Endothelial cell of umbilical vein (primary cell): ENCODE results near the gene ADCY5. TPM values are rescaled to one million over a fixed set of nuclear protein-coding genes. Genes with fewer than 3 reads are reported as not detected.

Source experiments
- BruUV-seq: library from RNA; stranded (reverse); fragments of 400-500 nt; replicated peaks from 2 replicates; lab custom pipeline; 2021; lab: Mats Ljungman, UMichigan
- CTCF ChIA-PET: fragments of 300-600, 350-600 bp; sonication (Branson Sonifier 250); formaldehyde crosslinking; loops from one replicate; lab custom pipeline; 2021; ENCODE audit warnings: antibody characterized with exemption, inconsistent platforms; lab: Charles Lee
- POLR2A ChIA-PET: fragments of 300-600, 350-600 bp; sonication (Branson Sonifier 250); formaldehyde crosslinking; loops from one replicate; lab custom pipeline; 2021; ENCODE audit warnings: antibody characterized with exemption, inconsistent platforms; lab: Charles Lee
- DNase-seq: peaks from one replicate; pipeline ENCODE4 v3.0.0-alpha.2; 2011; ENCODE audit warnings: low read depth, low spot score
- FAIRE-seq: peaks from 2 replicates; lab custom pipeline; 2011; peaks lifted over from hg19 to GRCh38; lab: Jason Lieb, UNC
- H2AFZ ChIP-seq: 2 replicates; pipeline ENCODE4 v1.6.0; 2012; ENCODE audit warnings: low read depth, low read length, control low read depth, inconsistent platforms
- H3K27ac ChIP-seq: 2 replicates; pipeline ENCODE4 v1.5.1; 2011; ENCODE audit warnings: low read depth, mild to moderate bottlenecking, control low read depth, low read length, moderate library complexity; ENCODE audit not compliant: insufficient read depth
- H3K27me3 ChIP-seq, 2 experiments: 2 replicates each; pipeline versions ENCODE4 v1.6.0 to v1.6.1; 2011; ENCODE audit warnings: low read length in 2 of 2, mixed read lengths in 1 of 2; ENCODE audit not compliant: control insufficient read depth in 2 of 2, insufficient read depth in 2 of 2
- H3K36me3 ChIP-seq, 2 experiments: 2 replicates in 1 of 2; 3 replicates in 1 of 2; pipeline ENCODE4 v1.5.1; 2011; ENCODE audit warnings: low read length in 2 of 2, mild to moderate bottlenecking in 1 of 2, moderate library complexity in 1 of 2; ENCODE audit not compliant: control insufficient read depth in 2 of 2, insufficient read depth in 2 of 2; ENCODE audit errors: extremely low read depth in 1 of 2
- H3K4me1 ChIP-seq: 3 replicates; pipeline ENCODE4 v1.5.1; 2011; ENCODE audit warnings: mild to moderate bottlenecking, low read length; ENCODE audit not compliant: control insufficient read depth, insufficient read depth; ENCODE audit errors: extremely low read depth
- H3K4me2 ChIP-seq: 2 replicates; pipeline ENCODE4 v1.6.1; 2011; ENCODE audit warnings: low read length, control low read depth, mixed read lengths; ENCODE audit not compliant: insufficient read depth
- H3K4me3 ChIP-seq, 3 experiments: fragments of 200-600 bp in 1 of 3; sonication (generic), shearing (Covaris generic) in 1 of 3; replicated peaks in 1 of 3; 2 replicates each; pipeline ENCODE4 v1.5.1; 2011 to 2016; ENCODE audit warnings: control low read depth in 3 of 3, low read length in 3 of 3, mild to moderate bottlenecking in 2 of 3, inconsistent platforms in 1 of 3, low read depth in 1 of 3, moderate library complexity in 1 of 3; ENCODE audit not compliant: insufficient read depth in 1 of 3
- H3K79me2 ChIP-seq: 2 replicates; pipeline ENCODE4 v1.6.0; 2012; ENCODE audit warnings: low read length, inconsistent platforms; ENCODE audit not compliant: control insufficient read depth, insufficient read depth
- H3K9ac ChIP-seq: replicated peaks from 2 replicates; pipeline ENCODE3; 2011; ENCODE audit warnings: low read length, control low read depth; ENCODE audit not compliant: insufficient read depth; ENCODE audit errors: extremely low read depth
- H3K9me1 ChIP-seq: replicated peaks from 3 replicates; pipeline ENCODE4 v1.6.0; 2011; ENCODE audit warnings: mild to moderate bottlenecking, low read length; ENCODE audit not compliant: control insufficient read depth, insufficient read depth; ENCODE audit errors: extremely low read depth
- H3K9me3 ChIP-seq: replicated peaks from 2 replicates; pipeline ENCODE4 v1.5.1; 2012; ENCODE audit warnings: low read length, inconsistent platforms; ENCODE audit not compliant: control insufficient read depth, insufficient read depth
- H4K20me1 ChIP-seq: replicated peaks from 2 replicates; pipeline ENCODE3; 2011; ENCODE audit warnings: mild to moderate bottlenecking, low read length; ENCODE audit not compliant: control insufficient read depth, insufficient read depth; ENCODE audit errors: extremely low read depth
- EZH2 ChIP-seq: IDR thresholded peaks from 2 replicates; pipeline ENCODE4 v1.6.1; 2012; ENCODE audit warnings: borderline replicate concordance, low read depth, mild to moderate bottlenecking, moderate library complexity, low read length, inconsistent platforms; ENCODE audit not compliant: severe bottlenecking
- FOS ChIP-seq: IDR thresholded peaks from 2 replicates; pipeline ENCODE4 v1.6.1; 2011; ENCODE audit warnings: mild to moderate bottlenecking, low read length, moderate library complexity, borderline replicate concordance; ENCODE audit not compliant: insufficient read depth
- GATA2 ChIP-seq: IDR thresholded peaks from 2 replicates; pipeline ENCODE4 v1.7.0; 2011; ENCODE audit warnings: low read depth, mild to moderate bottlenecking, moderate library complexity, mixed read lengths, low read length; ENCODE audit not compliant: insufficient read length, insufficient read depth
- JUN ChIP-seq: IDR thresholded peaks from 2 replicates; pipeline ENCODE4 v1.6.1; 2011; ENCODE audit warnings: borderline replicate concordance, low read depth; ENCODE audit not compliant: insufficient read length, insufficient read depth
- MYC ChIP-seq: IDR thresholded peaks from one replicate; pipeline ENCODE4 v1.6.1; 2011; ENCODE audit warnings: mild to moderate bottlenecking, low read depth, low read length
- POLR2A ChIP-seq: IDR thresholded peaks from 2 replicates; pipeline ENCODE4 v1.6.1; 2012; ENCODE audit warnings: low read depth, mild to moderate bottlenecking, control low read depth, low read length
- POLR2AphosphoS5 ChIP-seq: IDR thresholded peaks from 2 replicates; pipeline ENCODE4 v1.6.1; 2012; ENCODE audit warnings: low read depth, mild to moderate bottlenecking, control low read depth, low read length, moderate library complexity; ENCODE audit not compliant: insufficient read depth
- dilution Hi-C: fragments of 300-500 bp; cut with MboI; formaldehyde crosslinking; loops from one replicate; pipeline ENCODE4 v1.15.0; 2019; ENCODE audit warnings: low sequenced_read_pairs; ENCODE audit not compliant: extremely low pct_ligation_motif_present
- intact Hi-C: fragments of 100-400 bp; cut with micrococcal nuclease; formaldehyde crosslinking; loops from one replicate; pipeline ENCODE4 v1.10.0; 2022
- polyA plus RNA-seq, 4 experiments: library from polyadenylated mRNA; depleted of rRNA in 3 of 4; stranded (reverse) in 3 of 4; unstranded in 1 of 4; fragments of >200 nt; gene quantifications; 2 replicates each; pipeline versions ENCODE4 v1.2.1 to v1.2.3, GENCODE V29; 2011 to 2012; ENCODE audit warnings: missing spikeins in 1 of 4
- total RNA-seq: library from RNA; stranded (reverse); gene quantifications from 2 replicates; pipeline ENCODE4 v1.2.3, GENCODE V29; 2021
- TF ChIP-seq, protein P1 (sequence below): IDR thresholded peaks from 2 replicates; pipeline ENCODE4 v1.6.1; 2011; ENCODE audit not compliant: insufficient read depth, insufficient read length
- TF ChIP-seq, protein P2 (sequence below), 2 donors: IDR thresholded peaks; 1 replicate in 1 of 2; 2 replicates in 1 of 2; pipeline ENCODE4 v1.5.1; 2011; ENCODE audit warnings: low read length in 2 of 2, mild to moderate bottlenecking in 2 of 2, moderate library complexity in 2 of 2, control low read depth in 1 of 2, inconsistent platforms in 1 of 2, low read depth in 1 of 2; ENCODE audit not compliant: insufficient read depth in 1 of 2; ENCODE audit errors: extremely low read depth in 1 of 2

The ADCY5 gene
- total and polyA plus RNA-seq, 2 donors (not counting 3 experiments of a cell fraction or from before 2014, with no cell fraction given): 0.01 TPM; not detected in 1

DNA sequence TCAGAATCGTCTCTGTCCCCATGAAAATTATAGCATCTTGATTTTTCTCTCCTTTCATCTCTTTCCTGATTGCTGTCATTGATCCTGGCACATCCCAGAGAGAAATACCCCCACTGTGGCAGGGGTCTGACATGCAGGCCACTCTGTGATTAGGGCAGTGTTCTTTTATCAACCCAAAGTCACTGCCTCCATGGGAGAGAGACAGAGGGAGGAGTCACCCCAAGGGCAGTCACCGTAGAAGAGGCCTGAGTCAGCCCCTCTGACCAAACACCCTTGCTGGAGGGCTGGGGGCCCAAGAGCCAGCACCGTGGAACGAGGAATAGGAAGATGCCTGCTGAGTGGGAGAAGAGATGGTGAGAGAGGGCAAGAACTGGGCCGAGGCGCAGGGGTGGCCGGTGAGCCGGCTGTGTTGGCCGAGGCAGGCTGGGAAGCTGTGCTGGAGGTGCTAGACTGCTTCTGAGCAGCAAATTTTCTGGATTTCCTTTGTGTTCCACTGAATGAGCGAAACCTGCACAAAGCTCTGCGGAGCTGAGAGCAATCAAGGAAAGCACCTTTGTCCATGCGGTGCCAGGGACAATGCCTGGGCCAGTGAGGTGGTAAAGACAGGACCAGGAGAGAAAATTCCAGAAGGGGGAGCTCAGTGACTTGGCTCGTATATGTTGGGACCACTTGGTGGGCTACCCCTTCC lies 103.8 kb downstream of the ADCY5 start:
- H3K9ac ChIP-seq: no peak overlapping the region
- FAIRE-seq (no peak), DNase-seq (no peak)
- no peaks in the 10 kb centered on the region for H3K27me3 ChIP-seq
- no peaks in the 10 kb centered on the region for H3K9me3 ChIP-seq
- no peak overlapping the region for H2AFZ ChIP-seq
- no peaks in the 10 kb centered on the region for H3K9me1 ChIP-seq
- no peak overlapping the region for H3K4me2 ChIP-seq
- H4K20me1 ChIP-seq: no peaks in the 10 kb centered on the region
- no TSS peak for BruUV-seq
- no peak overlapping the region for H3K27ac ChIP-seq
- intact Hi-C loops: no loop called here
- dilution Hi-C loops: no loop called here
- ChIA-PET POLR2A (no interaction called here), CTCF (no interaction called here)
- TF ChIP-seq MYC (no peak), EZH2 (no peak), GATA2 (no peak), JUN (no peak), POLR2AphosphoS5 (no peak), FOS (no peak), POLR2A (no peak)
- TF ChIP-seq, protein P1, sequence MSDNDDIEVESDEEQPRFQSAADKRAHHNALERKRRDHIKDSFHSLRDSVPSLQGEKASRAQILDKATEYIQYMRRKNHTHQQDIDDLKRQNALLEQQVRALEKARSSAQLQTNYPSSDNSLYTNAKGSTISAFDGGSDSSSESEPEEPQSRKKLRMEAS: no peak
- TF ChIP-seq, protein P2, sequence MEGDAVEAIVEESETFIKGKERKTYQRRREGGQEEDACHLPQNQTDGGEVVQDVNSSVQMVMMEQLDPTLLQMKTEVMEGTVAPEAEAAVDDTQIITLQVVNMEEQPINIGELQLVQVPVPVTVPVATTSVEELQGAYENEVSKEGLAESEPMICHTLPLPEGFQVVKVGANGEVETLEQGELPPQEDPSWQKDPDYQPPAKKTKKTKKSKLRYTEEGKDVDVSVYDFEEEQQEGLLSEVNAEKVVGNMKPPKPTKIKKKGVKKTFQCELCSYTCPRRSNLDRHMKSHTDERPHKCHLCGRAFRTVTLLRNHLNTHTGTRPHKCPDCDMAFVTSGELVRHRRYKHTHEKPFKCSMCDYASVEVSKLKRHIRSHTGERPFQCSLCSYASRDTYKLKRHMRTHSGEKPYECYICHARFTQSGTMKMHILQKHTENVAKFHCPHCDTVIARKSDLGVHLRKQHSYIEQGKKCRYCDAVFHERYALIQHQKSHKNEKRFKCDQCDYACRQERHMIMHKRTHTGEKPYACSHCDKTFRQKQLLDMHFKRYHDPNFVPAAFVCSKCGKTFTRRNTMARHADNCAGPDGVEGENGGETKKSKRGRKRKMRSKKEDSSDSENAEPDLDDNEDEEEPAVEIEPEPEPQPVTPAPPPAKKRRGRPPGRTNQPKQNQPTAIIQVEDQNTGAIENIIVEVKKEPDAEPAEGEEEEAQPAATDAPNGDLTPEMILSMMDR (IDR thresholded peaks at IDR 0.05; ENCODE audit: extremely low read depth in 1 of 2, insufficient read depth in 1 of 2, low read depth in 1 of 2, low read length in 2 of 2): no peak
- H3K4me1 ChIP-seq: no peaks in the 10 kb centered on the region
- H3K4me3 ChIP-seq: no peak overlapping the region
- no peaks in the 10 kb centered on the region for H3K79me2 ChIP-seq
- H3K36me3 ChIP-seq: no peaks in the 10 kb centered on the region
